Measurements from ENCODE around the gene GTF2IRD2. TPM values are rescaled to one million over a fixed set of nuclear protein-coding genes. Genes with fewer than 3 reads are reported as not detected.

Gene GTF2IRD2
- total RNA-seq, 1 donor = 13.9 TPM

Small RNA genes within 50 kb of the gene (small RNA-seq; reads per million reads assigned to genes)
- not detected for gene RF00019

Other genes with a start within 250 kb of the GTF2IRD2 start
- 109 and 156 TPM in 2 replicates for gene GTF2I, start 193.9 kb downstream of the GTF2IRD2 start, total RNA-seq (ENCODE audit: low replicate concordance)
- gene NCF1, start 77.6 kb downstream of the GTF2IRD2 start, total RNA-seq (ENCODE audit: low replicate concordance) = not detected in 2 replicates
- 5.6 and 22.1 TPM in 2 replicates for gene CASTOR2, start 113.1 kb upstream of the GTF2IRD2 start, total RNA-seq (ENCODE audit: low replicate concordance)
- gene RCC1L, start 222.2 kb upstream of the GTF2IRD2 start, total RNA-seq (ENCODE audit: low replicate concordance) = 32.2 and 38.8 TPM in 2 replicates
- 20.2 and 24.6 TPM in 2 replicates for gene GTF2IRD2B, start 241.0 kb upstream of the GTF2IRD2 start, total RNA-seq (ENCODE audit: low replicate concordance)

Measured in fibroblast of the aortic adventitia (primary cell).